Stimulated activated CD8-positive, alpha-beta memory T cell treated with anti-CD3 and anti-CD28 coated beads, Interleukin-4, amount 100 ng/mL, for 1 hour (primary cell): ENCODE data around the gene NF2.

Experiments used
- DNase-seq, 2 donors: peaks; one replicate each; pipeline ENCODE4 v3.0.0-alpha.2; 2020; ENCODE audit warnings: low read depth in 2 of 2, low spot score in 1 of 2

The NF2 gene

DNA sequence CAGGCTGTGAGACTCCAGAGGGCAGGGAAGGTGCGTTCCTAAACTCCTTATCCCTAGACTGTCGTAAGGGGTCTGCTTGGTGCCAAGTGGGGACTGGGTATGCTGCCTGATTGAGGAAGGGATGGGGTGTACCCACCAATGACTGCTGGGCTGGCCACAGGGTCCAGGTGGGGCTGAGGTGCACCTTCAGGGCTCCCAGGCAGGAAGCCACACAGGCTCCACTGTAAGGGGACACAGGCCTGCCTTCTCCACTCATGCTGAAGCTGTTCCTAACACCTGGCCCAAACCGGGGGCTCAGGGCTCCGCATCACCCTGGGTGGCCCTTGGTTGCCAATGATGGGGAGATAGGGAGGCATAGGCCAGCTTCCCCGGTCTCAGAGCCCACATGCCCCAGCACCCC is 136.8 kb downstream of the NF2 start:
- no peak for DNase-seq

DNA sequence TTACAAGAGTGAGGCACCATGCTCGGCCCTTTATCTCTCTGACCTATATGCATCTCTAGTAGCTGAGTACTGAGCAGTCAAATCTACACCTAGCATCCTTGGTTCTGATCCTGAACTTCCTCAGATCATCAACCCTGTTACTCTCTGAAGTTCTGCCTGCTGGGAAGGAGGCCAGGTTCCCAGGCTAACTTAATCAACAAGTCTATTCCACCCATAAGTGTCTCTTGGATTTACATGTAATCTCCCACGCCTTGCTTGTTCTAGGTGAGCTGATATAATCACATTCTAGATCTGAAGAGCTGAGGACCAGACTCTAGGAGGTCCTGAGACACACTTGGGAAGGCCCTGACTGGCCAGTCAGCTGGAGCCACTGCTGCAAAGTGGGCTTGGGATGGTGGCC is 138.5 kb downstream of the NF2 start:
- no peak for DNase-seq

DNA sequence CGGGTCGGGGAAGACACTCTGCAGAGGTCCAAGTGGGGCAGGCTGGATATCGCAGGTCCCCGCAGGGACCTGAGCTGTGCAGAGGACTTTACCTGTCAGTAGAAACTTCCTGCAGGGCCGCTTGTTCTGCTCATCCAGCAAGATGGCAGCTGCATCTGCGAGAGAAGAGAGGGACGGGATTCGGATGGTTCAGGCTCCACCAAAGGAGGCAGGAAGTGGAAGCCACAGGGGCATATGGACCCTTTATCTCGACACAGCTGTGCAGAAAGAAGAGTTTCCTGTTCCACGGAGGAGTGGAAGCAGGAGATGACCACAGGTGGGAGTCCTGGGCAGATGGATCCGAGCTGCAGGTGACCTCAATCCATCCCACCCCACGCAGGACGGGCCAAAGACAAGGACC is 138.9 kb downstream of the NF2 start:
- DNase-seq: no peak

DNA sequence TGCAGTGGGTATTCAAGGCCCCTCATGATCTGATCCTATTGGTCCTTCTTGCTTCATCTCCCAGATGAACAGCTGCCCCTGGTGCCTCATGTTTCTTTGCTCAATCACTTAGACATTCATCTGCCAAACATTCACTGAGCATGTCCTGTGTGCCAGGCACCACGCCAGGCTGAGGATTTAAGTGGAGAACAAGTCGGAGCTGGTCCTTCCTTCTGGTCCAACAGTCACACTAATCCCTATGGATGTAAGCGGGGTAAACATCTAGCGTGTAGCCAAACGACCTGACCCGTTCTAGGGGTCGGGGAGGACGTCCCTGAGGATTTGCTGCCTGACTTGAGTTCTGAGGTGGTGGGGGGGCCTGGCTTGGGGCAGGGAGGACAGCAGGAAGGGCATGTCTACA is 141.5 kb downstream of the NF2 start:
- DNase-seq: no peak

- DNase-seq: no peak
These were observed 144.4 kb downstream of the NF2 start for GRCh38 chr22:29747832-29748231.
